HepG2 (cell line): ENCODE measurements around the gene TMEM98. TPM values are rescaled to one million over a fixed set of nuclear protein-coding genes. Genes with fewer than 3 reads are reported as not detected.

Experiments
- GLI4 ChIP-seq: sonication (generic); formaldehyde crosslinking; IDR thresholded peaks from 2 replicates; pipeline ENCODE4 v1.5.1; 2020; ENCODE audit warnings: missing genetic modification reagents, mild to moderate bottlenecking, moderate library complexity, borderline replicate concordance
- HIC2 ChIP-seq: sonication (generic); formaldehyde crosslinking; IDR thresholded peaks from 2 replicates; pipeline ENCODE4 v1.9.0; 2022; ENCODE audit warnings: low read depth, missing genetic modification reagents
- LCORL ChIP-seq, 2 experiments: fragments of 450-650 bp in 1 of 2; sonication (generic) in 1 of 2; formaldehyde crosslinking in 1 of 2; IDR thresholded peaks; 2 replicates each; pipeline versions ENCODE4 v1.5.0 to v1.6.1; 2017 to 2020; ENCODE audit warnings: antibody characterized with exemption in 1 of 2, missing genetic modification reagents in 1 of 2
- PHF8 ChIP-seq: sonication (generic); formaldehyde crosslinking; IDR thresholded peaks from 2 replicates; pipeline ENCODE4 v1.5.0; 2020; ENCODE audit warnings: missing genetic modification reagents
- RNF219 ChIP-seq: sonication (generic); formaldehyde crosslinking; IDR thresholded peaks from 2 replicates; pipeline ENCODE4 v1.5.0; 2020; ENCODE audit warnings: mild to moderate bottlenecking, missing genetic modification reagents
- SNAPC5 ChIP-seq: sonication (generic); formaldehyde crosslinking; IDR thresholded peaks from 2 replicates; pipeline ENCODE4 v1.8.1; 2023; ENCODE audit warnings: mild to moderate bottlenecking, missing genetic modification reagents, borderline replicate concordance
- ZBTB34 ChIP-seq: sonication (generic); formaldehyde crosslinking; IDR thresholded peaks from 2 replicates; pipeline ENCODE4 v1.8.0; 2022; ENCODE audit warnings: mild to moderate bottlenecking, missing genetic modification reagents
- ZNF501 ChIP-seq: sonication (generic); formaldehyde crosslinking; IDR thresholded peaks from 2 replicates; pipeline ENCODE4 v1.5.1; 2020; ENCODE audit warnings: mild to moderate bottlenecking, moderate library complexity, missing genetic modification reagents
- ZNF510 ChIP-seq: sonication (generic); formaldehyde crosslinking; IDR thresholded peaks from 2 replicates; pipeline ENCODE4 v1.4.0; 2020; ENCODE audit warnings: low read depth, mild to moderate bottlenecking, missing genetic modification reagents
- ZNF674 ChIP-seq: sonication (generic); formaldehyde crosslinking; IDR thresholded peaks from 2 replicates; pipeline ENCODE4 v1.5.0; 2020; ENCODE audit warnings: low read depth, mild to moderate bottlenecking, missing genetic modification reagents
- ZNF691 ChIP-seq: sonication (generic); formaldehyde crosslinking; IDR thresholded peaks from 2 replicates; pipeline ENCODE4 v1.4.0; 2020; ENCODE audit warnings: missing genetic modification reagents, low read depth, mild to moderate bottlenecking, borderline replicate concordance
- ZNF777 ChIP-seq: sonication (generic); formaldehyde crosslinking; IDR thresholded peaks from 2 replicates; pipeline ENCODE4 v1.4.0; 2020; ENCODE audit warnings: missing genetic modification reagents
- polyA plus RNA-seq, 8 experiments: library from polyadenylated mRNA; depleted of rRNA in 3 of 8; stranded (reverse) in 7 of 8; unstranded in 1 of 8; fragments of >200 nt; fragmentation: Illumina TruSeq in 4 of 8; extraction: Trizol in 4 of 8; gene quantifications; 2 replicates each; pipeline versions ENCODE4 v1.2.1 to v1.2.3, GENCODE V29; 2011 to 2016; ENCODE audit warnings: low read depth in 4 of 8, missing spikeins in 1 of 8, mixed read lengths in 1 of 8; ENCODE audit not compliant: insufficient read depth in 1 of 8
- total RNA-seq, 5 experiments: library from RNA; depleted of rRNA; stranded (reverse); fragments of >200 nt; fragmentation: Illumina TruSeq; extraction: Trizol; gene quantifications; 2 replicates each; pipeline ENCODE4 v1.2.3, GENCODE V29; 2016; ENCODE audit warnings: low read depth in 1 of 5
- TF ChIP-seq, protein P1 (sequence below): sonication (generic); formaldehyde crosslinking; IDR thresholded peaks from 2 replicates; pipeline ENCODE4 v1.4.0; 2020; ENCODE audit warnings: mild to moderate bottlenecking, missing genetic modification reagents
- TF ChIP-seq, protein P2 (sequence below): IDR thresholded peaks from 2 replicates; pipeline ENCODE4 v1.6.1; 2016
- TF ChIP-seq, protein P3 (sequence below): sonication (generic); formaldehyde crosslinking; IDR thresholded peaks from 2 replicates; pipeline ENCODE4 v1.8.0; 2022; ENCODE audit warnings: missing genetic modification reagents, mild to moderate bottlenecking, inconsistent platforms, borderline replicate concordance

The TMEM98 gene
- total and polyA plus RNA-seq, 2 of the 13 experiments (the other 11 are each of a cell fraction or from before 2014, with no cell fraction given) = 103 to 175 TPM

- TF ChIP-seq, protein P1, sequence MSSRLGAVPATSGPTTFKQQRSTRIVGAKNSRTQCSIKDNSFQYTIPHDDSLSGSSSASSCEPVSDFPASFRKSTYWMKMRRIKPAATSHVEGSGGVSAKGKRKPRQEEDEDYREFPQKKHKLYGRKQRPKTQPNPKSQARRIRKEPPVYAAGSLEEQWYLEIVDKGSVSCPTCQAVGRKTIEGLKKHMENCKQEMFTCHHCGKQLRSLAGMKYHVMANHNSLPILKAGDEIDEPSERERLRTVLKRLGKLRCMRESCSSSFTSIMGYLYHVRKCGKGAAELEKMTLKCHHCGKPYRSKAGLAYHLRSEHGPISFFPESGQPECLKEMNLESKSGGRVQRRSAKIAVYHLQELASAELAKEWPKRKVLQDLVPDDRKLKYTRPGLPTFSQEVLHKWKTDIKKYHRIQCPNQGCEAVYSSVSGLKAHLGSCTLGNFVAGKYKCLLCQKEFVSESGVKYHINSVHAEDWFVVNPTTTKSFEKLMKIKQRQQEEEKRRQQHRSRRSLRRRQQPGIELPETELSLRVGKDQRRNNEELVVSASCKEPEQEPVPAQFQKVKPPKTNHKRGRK (CRISPR knock-in tag) = no peak
- TF ChIP-seq, protein P2, sequence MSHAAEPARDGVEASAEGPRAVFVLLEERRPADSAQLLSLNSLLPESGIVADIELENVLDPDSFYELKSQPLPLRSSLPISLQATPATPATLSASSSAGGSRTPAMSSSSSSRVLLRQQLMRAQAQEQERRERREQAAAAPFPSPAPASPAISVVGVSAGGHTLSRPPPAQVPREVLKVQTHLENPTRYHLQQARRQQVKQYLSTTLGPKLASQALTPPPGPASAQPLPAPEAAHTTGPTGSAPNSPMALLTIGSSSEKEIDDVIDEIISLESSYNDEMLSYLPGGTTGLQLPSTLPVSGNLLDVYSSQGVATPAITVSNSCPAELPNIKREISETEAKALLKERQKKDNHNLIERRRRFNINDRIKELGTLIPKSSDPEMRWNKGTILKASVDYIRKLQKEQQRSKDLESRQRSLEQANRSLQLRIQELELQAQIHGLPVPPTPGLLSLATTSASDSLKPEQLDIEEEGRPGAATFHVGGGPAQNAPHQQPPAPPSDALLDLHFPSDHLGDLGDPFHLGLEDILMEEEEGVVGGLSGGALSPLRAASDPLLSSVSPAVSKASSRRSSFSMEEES (CRISPR knock-in tag) = no peak
- TF ChIP-seq PHF8 (CRISPR knock-in tag) (peak; percentile 40), LCORL (IDR thresholded peaks at IDR 0.05) (no peak), LCORL (CRISPR knock-in tag; IDR thresholded peaks at IDR 0.05) (no peak), ZNF510 (CRISPR knock-in tag) (no peak), GLI4 (CRISPR knock-in tag) (no peak), SNAPC5 (CRISPR knock-in tag) (no peak), ZBTB34 (CRISPR knock-in tag) (no peak), RNF219 (CRISPR knock-in tag) (no peak), ZNF501 (CRISPR knock-in tag) (no peak), ZNF777 (CRISPR knock-in tag) (peak; percentile 47; the same call in 1 of the 2 replicates), ZNF674 (CRISPR knock-in tag) (0 out of 2 replicates have a peak, but pooled peaks have one; percentile 44), ZNF691 (CRISPR knock-in tag) (no peak), HIC2 (no peak)
- TF ChIP-seq, protein P3, sequence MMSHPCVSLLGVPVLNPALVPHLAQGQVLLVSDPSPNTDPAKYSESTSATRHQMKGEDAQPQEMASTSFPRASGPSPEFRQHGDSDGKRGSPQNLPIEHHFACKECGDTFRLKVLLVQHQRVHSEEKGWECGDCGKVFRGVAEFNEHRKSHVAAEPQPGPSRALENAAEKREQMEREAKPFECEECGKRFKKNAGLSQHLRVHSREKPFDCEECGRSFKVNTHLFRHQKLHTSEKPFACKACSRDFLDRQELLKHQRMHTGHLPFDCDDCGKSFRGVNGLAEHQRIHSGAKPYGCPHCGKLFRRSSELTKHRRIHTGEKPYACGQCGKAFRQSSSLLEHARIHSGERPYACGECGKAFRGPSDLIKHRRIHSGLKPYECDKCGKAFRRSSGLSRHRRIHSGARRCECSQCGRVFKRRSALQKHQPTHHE (CRISPR knock-in tag) = no peak
Observed at GRCh38 chr17:32927724-32928585, at the start of gene TMEM98 (continued).
